Stimulated activated CD4-positive, alpha-beta T cell treated with anti-CD3 and anti-CD28 coated beads, TNF-alpha, amount 100 ng/mL, for 24 hours (primary cell): ENCODE measurements around the gene ASPSCR1.
"Not testable (repeated sequence)": the region's sequence is repeated elsewhere in the genome, so short reads cannot be mapped to it uniquely, and the experiment has no call there.

ENCODE experiments used
- DNase-seq, 3 experiments: peaks; one replicate each; pipeline ENCODE4 v3.0.0-alpha.2; 2020; ENCODE audit warnings: low read depth in 3 of 3

Gene ASPSCR1

GRCh38 chr17:81981511-81981910 lies 4.1 kb downstream of the ASPSCR1 start:
- not testable (repeated sequence) for DNase-seq

- DNase-seq: no peak
These were observed 5.7 kb downstream of the ASPSCR1 start for GRCh38 chr17:81983011-81983638.

- DNase-seq: no peak
These were observed 6.4 kb downstream of the ASPSCR1 start for GRCh38 chr17:81983639-81984373.

GRCh38 chr17:81984773-81985410 lies 7.5 kb downstream of the ASPSCR1 start:
- DNase-seq: no peak

- no peak for DNase-seq
These were observed 9.2 kb downstream of the ASPSCR1 start for GRCh38 chr17:81986606-81987005.

- no peak for DNase-seq
These were observed 9.8 kb downstream of the ASPSCR1 start for GRCh38 chr17:81987161-81987770.

GRCh38 chr17:81990836-81991683 lies 13.6 kb downstream of the ASPSCR1 start:
- no peak for DNase-seq

GRCh38 chr17:81991684-81992305 lies 14.4 kb downstream of the ASPSCR1 start:
- DNase-seq: no peak

- no peak for DNase-seq
These were observed 15.1 kb downstream of the ASPSCR1 start for GRCh38 chr17:81992306-81993102.

GRCh38 chr17:81993729-81994592 lies 16.5 kb downstream of the ASPSCR1 start:
- no peak for DNase-seq

GRCh38 chr17:81994593-81995462 lies 17.4 kb downstream of the ASPSCR1 start:
- no peak for DNase-seq

GRCh38 chr17:81995463-81996231 lies 18.2 kb downstream of the ASPSCR1 start:
- no peak for DNase-seq

- no peak for DNase-seq
These were observed 18.9 kb downstream of the ASPSCR1 start for GRCh38 chr17:81996232-81996756.

GRCh38 chr17:81996757-81997441 lies 19.5 kb downstream of the ASPSCR1 start:
- DNase-seq: no peak

- no peak for DNase-seq
These were observed 20.8 kb downstream of the ASPSCR1 start for GRCh38 chr17:81998212-81998611.

GRCh38 chr17:81998691-81999438 lies 21.4 kb downstream of the ASPSCR1 start:
- DNase-seq: no peak
